ENCODE data around the gene POLDIP2.

POLDIP2 gene

DNA sequence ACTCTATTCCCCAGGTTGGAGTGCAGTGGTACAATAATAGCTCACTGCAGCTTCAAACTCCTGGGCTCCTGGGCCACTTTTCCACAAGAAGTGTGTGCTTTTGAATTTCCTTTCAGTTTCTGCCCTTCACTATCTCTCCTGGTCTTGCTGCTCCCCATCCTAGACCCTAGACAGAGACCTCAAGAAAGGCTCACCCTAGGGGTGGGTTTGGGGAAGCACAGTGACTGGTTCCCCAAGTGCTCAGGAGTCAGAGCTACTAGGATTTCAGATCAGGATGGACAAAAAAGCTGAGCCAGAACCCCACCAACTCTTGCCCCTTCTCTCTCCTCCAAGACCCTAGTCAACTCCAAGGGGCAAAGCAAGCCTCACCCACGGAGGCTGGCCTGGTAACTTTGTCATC lies 9.3 kb upstream of the POLDIP2 start:
- DNase-seq (ENCODE audit: low read depth, low spot score): no peak

GRCh38 chr17:28365487-28365886 lies 8.2 kb upstream of the POLDIP2 start:
- no peak for DNase-seq (ENCODE audit: low read depth, low spot score)

GRCh38 chr17:28364665-28365363 lies 7.5 kb upstream of the POLDIP2 start, which contains the start of gene SEBOX:
TSS of gene SEBOX (minus strand) at chr17:28365199. CDS start at chr17:28365151, 48 bp downstream.
- no peak for DNase-seq (ENCODE audit: low read depth, low spot score)

DNA sequence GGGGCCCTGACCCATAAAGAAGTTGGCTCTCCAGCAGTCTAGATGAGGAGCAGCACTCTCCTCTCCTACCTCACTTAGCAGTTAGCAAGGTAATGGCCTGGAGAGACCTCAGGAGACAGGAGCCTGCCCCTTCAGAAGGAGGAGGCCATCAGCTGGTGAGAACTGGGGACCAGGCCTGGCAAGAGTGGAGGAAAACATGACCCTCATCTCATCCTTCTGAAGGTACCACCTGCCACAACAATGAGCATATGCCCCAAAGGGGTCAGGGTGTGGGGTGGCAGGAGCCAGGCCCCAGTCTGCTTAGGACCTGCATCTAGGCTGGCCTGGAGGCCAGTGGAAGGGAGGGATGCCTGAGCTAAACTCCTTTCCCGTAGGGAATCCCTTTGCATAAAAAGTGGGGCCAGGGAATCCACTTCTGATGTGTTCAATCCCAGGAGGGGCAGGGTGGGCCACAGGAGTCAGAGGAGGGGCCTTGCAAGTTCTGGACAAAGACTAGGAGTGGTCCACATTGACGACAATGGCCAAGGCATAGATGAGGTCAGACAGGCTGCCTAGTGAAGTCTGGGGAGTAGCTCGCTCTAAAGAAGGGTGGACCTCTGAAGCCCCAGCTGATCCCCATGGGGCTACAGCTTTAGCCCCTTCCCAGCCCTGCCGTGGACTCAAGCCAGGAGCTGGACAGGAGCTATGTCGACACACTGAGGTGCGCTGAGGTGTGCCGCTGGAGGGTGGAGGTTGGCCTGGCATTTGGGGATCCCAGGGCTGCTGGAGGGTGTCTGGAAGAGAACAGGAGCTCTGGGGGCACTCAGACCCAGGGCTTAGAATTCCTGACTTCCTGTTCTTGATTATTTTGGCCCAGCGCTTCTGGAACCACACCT lies 6.7 kb upstream of the POLDIP2 start:
- no peak for DNase-seq (ENCODE audit: low read depth, low spot score)

GRCh38 chr17:28363186-28363585 lies 5.9 kb upstream of the POLDIP2 start:
- DNase-seq (ENCODE audit: low read depth, low spot score): no peak

DNA sequence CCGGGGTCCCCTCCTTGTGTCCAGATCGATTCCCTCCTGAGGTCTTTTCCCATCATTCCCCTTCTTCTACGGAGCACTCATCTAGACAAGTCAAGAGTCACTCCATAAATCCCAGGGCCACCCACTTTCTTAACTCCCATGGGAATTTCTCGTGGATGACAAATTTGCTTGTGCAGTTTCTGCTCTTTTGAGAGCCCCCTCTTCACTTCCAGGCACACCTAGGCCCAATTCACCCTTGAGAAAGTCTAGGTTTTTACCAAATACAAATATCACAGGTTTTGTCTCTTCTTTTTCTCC lies 522 bp upstream of the POLDIP2 start:
- DNase-seq (ENCODE audit: low read depth, low spot score): no peak

- DNase-seq (ENCODE audit: low read depth, low spot score): no peak
Measured at GRCh38 chr17:28350271-28350670, 7.1 kb downstream of the POLDIP2 start.

- no peak for DNase-seq (ENCODE audit: low read depth, low spot score)
Measured at GRCh38 chr17:28348979-28349378, 8.3 kb downstream of the POLDIP2 start.

GRCh38 chr17:28347261-28347891 lies 10.0 kb downstream of the POLDIP2 start:
- DNase-seq (ENCODE audit: low read depth, low spot score): no peak

GRCh38 chr17:28346746-28347246 lies 10.5 kb downstream of the POLDIP2 start:
- DNase-seq (ENCODE audit: low read depth, low spot score): peak; percentile 22

- no peak for DNase-seq (ENCODE audit: low read depth, low spot score)
Measured at GRCh38 chr17:28346199-28346580, 11.1 kb downstream of the POLDIP2 start.

DNA sequence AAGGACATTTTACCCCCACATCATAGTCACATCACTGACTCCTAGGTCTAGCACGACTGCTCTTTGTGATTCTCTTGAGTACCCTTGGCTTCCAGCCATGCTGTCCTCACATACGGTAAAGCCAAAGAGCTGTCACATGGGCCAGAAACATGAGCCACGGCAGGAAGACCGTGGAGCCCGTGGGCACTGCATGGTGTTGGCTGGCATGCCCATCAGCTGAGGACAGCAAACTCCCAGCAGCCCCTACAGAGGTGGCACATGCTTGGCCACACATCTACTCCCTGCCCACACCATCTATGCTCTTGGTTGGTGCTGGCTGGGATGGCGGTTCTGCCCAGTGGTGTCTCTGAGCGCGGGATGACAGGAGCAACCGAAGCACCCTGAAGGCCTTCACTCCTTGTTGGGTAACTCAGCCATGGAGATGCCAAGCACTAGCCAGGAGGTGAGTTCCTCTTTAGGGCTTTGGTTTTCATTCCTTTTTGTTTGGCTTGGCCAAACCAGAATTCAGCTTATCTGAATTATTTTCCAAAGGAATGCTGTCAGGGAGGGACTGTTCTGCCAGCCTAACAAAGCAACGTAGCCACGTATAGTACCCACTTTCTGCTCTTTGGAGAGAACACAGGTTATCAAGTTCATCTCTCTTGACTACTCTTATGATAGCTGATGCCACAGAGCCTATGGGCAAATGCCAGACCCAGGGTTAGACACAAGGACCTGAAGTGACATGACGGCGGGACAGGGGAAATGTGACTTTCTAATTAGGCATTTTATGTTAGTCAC lies 11.7 kb downstream of the POLDIP2 start:
- DNase-seq (ENCODE audit: low read depth, low spot score): no peak

DNA sequence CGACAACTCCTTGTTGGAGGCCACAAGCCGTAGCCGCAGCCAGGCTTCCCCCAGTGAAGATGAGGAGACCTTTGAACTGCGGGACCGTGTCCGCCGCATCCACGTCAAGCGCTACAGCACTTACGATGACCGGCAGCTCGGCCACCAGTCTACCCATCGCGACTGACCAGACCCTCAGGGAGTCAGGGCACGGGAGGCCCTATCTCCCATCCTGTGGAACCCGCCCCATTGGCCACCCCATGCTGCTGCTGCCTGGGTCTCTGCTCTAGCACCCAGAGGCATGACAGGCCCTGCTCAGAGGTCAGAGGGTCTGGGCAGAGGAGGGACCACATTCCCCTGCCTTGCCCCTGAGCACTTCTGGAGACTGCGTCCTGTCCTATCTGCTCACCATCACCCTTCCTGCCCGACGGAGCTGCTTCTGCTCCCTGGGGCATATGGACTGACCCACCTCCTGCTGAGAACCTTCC lies 12.9 kb downstream of the POLDIP2 start:
- DNase-seq (ENCODE audit: low read depth, low spot score): no peak

- DNase-seq (ENCODE audit: low read depth, low spot score): no peak
Measured at GRCh38 chr17:28344011-28344410, 13.3 kb downstream of the POLDIP2 start.

GRCh38 chr17:28343491-28343932 lies 13.8 kb downstream of the POLDIP2 start:
- DNase-seq (ENCODE audit: low read depth, low spot score): no peak

GRCh38 chr17:28342313-28342712 lies 15.0 kb downstream of the POLDIP2 start:
- no peak for DNase-seq (ENCODE audit: low read depth, low spot score)

DNA sequence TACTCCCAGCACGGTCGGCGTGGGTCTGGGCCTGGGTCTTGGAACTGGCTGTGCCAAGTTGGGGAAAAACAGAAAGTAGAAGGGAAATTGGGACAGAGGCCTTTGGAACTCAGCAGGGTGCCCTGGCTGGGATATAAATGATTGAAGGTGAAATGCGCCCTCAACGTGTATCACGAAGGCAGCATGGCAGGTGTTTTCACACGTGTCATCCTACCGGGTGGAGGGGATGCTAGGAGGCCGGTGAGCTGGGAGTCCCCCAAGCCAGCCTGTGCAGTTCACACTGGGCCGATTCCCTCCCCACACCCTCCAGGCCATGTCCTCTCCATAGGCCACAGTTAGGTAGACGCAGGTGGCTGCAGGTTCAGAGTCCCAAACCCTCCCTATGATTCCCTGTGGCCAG lies 15.8 kb downstream of the POLDIP2 start:
- no peak for DNase-seq (ENCODE audit: low read depth, low spot score)

- DNase-seq (ENCODE audit: low read depth, low spot score): no peak
Measured at GRCh38 chr17:28340374-28340773, 17.0 kb downstream of the POLDIP2 start.

DNA sequence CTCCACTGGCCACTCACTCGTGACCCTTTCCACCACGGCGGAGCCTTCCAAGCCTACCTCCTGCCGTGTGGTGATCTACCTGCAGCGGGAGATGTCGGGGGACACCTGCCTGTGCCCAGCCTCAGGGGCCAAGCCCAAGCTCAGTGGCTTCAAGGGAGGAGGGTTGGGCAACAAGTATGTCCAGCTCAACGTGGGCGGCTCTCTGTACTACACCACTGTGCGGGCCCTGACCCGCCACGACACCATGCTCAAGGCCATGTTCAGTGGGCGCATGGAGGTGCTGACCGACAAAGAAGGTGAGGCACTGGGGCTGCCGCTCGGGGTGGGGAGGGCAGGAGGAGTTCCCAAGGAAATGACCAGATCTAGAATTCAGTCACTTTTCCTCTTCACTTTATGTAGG lies 17.9 kb downstream of the POLDIP2 start:
- no peak for DNase-seq (ENCODE audit: low read depth, low spot score)

DNA sequence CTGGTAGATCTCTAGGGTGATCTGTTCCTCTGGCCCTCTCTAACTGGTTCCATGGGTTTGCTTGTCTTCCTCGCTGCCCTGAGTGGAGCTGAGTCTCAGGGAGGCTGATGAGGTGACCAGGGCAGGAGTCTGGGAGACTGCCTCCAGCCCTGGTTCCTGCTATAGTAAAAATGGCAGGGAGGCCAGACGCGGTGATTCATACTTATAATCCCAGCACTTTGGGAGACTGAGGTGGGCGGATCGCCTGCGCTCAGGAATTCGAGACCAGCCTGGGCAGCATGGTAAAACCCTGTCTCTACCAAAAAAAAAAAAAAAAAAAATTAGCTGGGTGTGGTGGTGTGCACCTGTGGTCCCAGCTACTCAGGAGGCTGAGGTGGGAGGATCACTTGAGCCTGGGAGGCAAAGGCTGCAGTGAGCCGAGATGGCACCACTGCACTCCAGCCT lies 18.5 kb downstream of the POLDIP2 start:
- DNase-seq (ENCODE audit: low read depth, low spot score): peak; percentile 33

- DNase-seq (ENCODE audit: low read depth, low spot score): peak; percentile 21
Measured at GRCh38 chr17:28338056-28338768, 19.1 kb downstream of the POLDIP2 start.
